ENCODE results near the gene RASGRP3.

RASGRP3 gene

GRCh38 chr2:33599943-33600192 is 123.4 kb downstream of the RASGRP3 start:
- Histone ChIP-seq H3K14ac (ENCODE audit: low read length in 2 of 2) (no peak overlapping the region), H3K4me1 (ENCODE audit: control insufficient read depth, insufficient read depth, low read depth, low read length) (peaks cover 1% of the 10 kb centered on the region), H3K4me2 (ENCODE audit: low read length, poor library complexity, severe bottlenecking) (peak overlapping the region; percentile 83), H2BK15ac (ENCODE audit: low read depth, poor library complexity, severe bottlenecking) (no peak overlapping the region), H2BK12ac (ENCODE audit: low read length in 2 of 2) (no peak overlapping the region), H3K4ac (ENCODE audit: low read depth in 1 of 2, low read length in 2 of 2) (no peak overlapping the region), H3K4me3 (ENCODE audit: insufficient read depth in 1 of 2, low read depth in 1 of 2, low read length in 2 of 2) (peak overlapping the region in 1 of 2 experiments; percentile 89), H2AK5ac (ENCODE audit: low read length, severe bottlenecking) (no peak overlapping the region), H4K8ac (ENCODE audit: low read length) (no peak overlapping the region), H3K27ac (ENCODE audit: low read length, poor library complexity, severe bottlenecking) (peak overlapping the region; percentile 90), H3K9me3 (ENCODE audit: control insufficient read depth, low read length) (no peaks in the 10 kb centered on the region), H4K91ac (ENCODE audit: low read length) (no peak overlapping the region), H3K9ac (ENCODE audit: low read length) (peak overlapping the region; percentile 88), H3K23ac (ENCODE audit: low read length in 2 of 2) (no peak overlapping the region), H3K36me3 (ENCODE audit: control insufficient read depth in 1 of 2, insufficient read depth in 2 of 2, low read depth in 1 of 2, low read length in 2 of 2) (peaks cover 0 to 5% of the 10 kb centered on the region in 2 experiments), H2BK5ac (ENCODE audit: low read depth, low read length, poor library complexity, severe bottlenecking) (no peak overlapping the region), H3K79me1 (replicated peaks; ENCODE audit: low read length, poor library complexity, severe bottlenecking) (no peaks in the 10 kb centered on the region), H2AFZ (ENCODE audit: low read depth, low read length) (no peak overlapping the region), H3K27me3 (ENCODE audit: control insufficient read depth in 1 of 2, insufficient read depth in 1 of 2, low read length in 2 of 2) (no peaks in the 10 kb centered on the region), H2BK120ac (ENCODE audit: low read depth, low read length) (no peak overlapping the region), H3K18ac (ENCODE audit: low read depth in 1 of 2, low read length in 2 of 2) (no peak overlapping the region)
- no peak for DNase-seq
- WGBS = 47% methylated on average over 3 of the region's 3 CpGs

DNA sequence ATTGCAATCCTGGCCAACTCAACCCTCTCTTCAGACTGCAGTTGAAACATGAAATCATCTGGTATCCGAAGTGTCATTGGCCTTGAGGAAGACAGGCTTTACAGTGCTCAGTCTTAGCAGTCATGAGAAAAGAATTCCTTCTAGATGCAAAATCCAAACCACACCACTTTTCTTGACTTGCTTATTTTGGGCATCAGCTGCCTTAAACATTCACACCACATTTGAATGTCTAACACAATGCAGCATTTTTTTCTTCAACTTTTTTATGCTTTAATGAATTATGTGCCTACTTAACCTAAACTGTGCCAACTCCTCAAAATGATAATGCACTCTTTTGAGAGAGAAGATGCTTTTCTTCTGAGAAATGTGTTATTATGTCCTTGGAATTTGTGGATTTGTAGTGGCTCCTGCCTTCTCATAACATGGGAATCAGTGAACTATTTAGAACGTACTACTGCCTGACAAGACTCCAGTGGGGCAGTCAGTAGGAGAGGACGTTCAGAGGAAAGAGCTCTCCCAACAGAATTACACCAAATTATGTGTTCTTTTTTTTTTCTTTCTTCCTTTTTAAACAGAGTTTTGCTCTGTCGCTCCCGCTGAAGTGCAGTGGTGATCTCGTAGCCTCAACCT is 125.9 kb downstream of the RASGRP3 start:
- 78% methylated on average over 6 of the region's 6 CpGs for WGBS
- Histone ChIP-seq H3K9ac (ENCODE audit: low read length) (no peak overlapping the region), H2BK15ac (ENCODE audit: low read depth, poor library complexity, severe bottlenecking) (no peak overlapping the region), H3K27me3 (ENCODE audit: control insufficient read depth in 1 of 2, insufficient read depth in 1 of 2, low read length in 2 of 2) (no peaks in the 10 kb centered on the region), H3K23ac (ENCODE audit: low read length in 2 of 2) (no peak overlapping the region), H3K18ac (ENCODE audit: low read depth in 1 of 2, low read length in 2 of 2) (no peak overlapping the region), H3K14ac (ENCODE audit: low read length in 2 of 2) (no peak overlapping the region), H3K9me3 (ENCODE audit: control insufficient read depth, low read length) (no peaks in the 10 kb centered on the region), H3K4ac (ENCODE audit: low read depth in 1 of 2, low read length in 2 of 2) (peak overlapping the region in 1 of 2 experiments; percentile 26), H3K4me1 (ENCODE audit: control insufficient read depth, insufficient read depth, low read depth, low read length) (peaks cover 3% of the 10 kb centered on the region), H3K36me3 (ENCODE audit: control insufficient read depth in 1 of 2, insufficient read depth in 2 of 2, low read depth in 1 of 2, low read length in 2 of 2) (no peaks in the 10 kb centered on the region), H2BK120ac (ENCODE audit: low read depth, low read length) (no peak overlapping the region), H3K4me2 (ENCODE audit: low read length, poor library complexity, severe bottlenecking) (no peak overlapping the region), H2AK5ac (ENCODE audit: low read length, severe bottlenecking) (no peak overlapping the region), H4K8ac (ENCODE audit: low read length) (no peak overlapping the region), H3K27ac (ENCODE audit: low read length, poor library complexity, severe bottlenecking) (no peak overlapping the region), H2BK5ac (ENCODE audit: low read depth, low read length, poor library complexity, severe bottlenecking) (no peak overlapping the region), H2BK12ac (ENCODE audit: low read length in 2 of 2) (peak overlapping the region in 1 of 2 experiments; percentile 71), H2AFZ (ENCODE audit: low read depth, low read length) (peak overlapping the region; percentile 76), H3K4me3 (ENCODE audit: insufficient read depth in 1 of 2, low read depth in 1 of 2, low read length in 2 of 2) (no peak overlapping the region), H3K79me1 (replicated peaks; ENCODE audit: low read length, poor library complexity, severe bottlenecking) (no peaks in the 10 kb centered on the region), H4K91ac (ENCODE audit: low read length) (no peak overlapping the region)
- peak; percentile 49 for DNase-seq

- H4K8ac ChIP-seq (ENCODE audit: low read length) = no peak overlapping the region
- H3K4me3 ChIP-seq (ENCODE audit: insufficient read depth in 1 of 2, low read depth in 1 of 2, low read length in 2 of 2) = no peak overlapping the region
- H3K14ac ChIP-seq (ENCODE audit: low read length in 2 of 2) = no peak overlapping the region
- no peak overlapping the region for H2BK120ac ChIP-seq (ENCODE audit: low read depth, low read length)
- no peak overlapping the region for H2BK5ac ChIP-seq (ENCODE audit: low read depth, low read length, poor library complexity, severe bottlenecking)
- no peak overlapping the region for H3K9ac ChIP-seq (ENCODE audit: low read length)
- H3K27me3 ChIP-seq (ENCODE audit: control insufficient read depth in 1 of 2, insufficient read depth in 1 of 2, low read length in 2 of 2) = no peaks in the 10 kb centered on the region
- H3K23ac ChIP-seq (ENCODE audit: low read length in 2 of 2) = no peak overlapping the region
- H2BK15ac ChIP-seq (ENCODE audit: low read depth, poor library complexity, severe bottlenecking) = no peak overlapping the region
- H4K91ac ChIP-seq (ENCODE audit: low read length) = no peak overlapping the region
- no peaks in the 10 kb centered on the region for H3K36me3 ChIP-seq (ENCODE audit: control insufficient read depth in 1 of 2, insufficient read depth in 2 of 2, low read depth in 1 of 2, low read length in 2 of 2)
- no peak overlapping the region for H2BK12ac ChIP-seq (ENCODE audit: low read length in 2 of 2)
- no peak overlapping the region for H3K4ac ChIP-seq (ENCODE audit: low read depth in 1 of 2, low read length in 2 of 2)
- H3K18ac ChIP-seq (ENCODE audit: low read depth in 1 of 2, low read length in 2 of 2) = no peak overlapping the region
- H3K4me2 ChIP-seq (ENCODE audit: low read length, poor library complexity, severe bottlenecking) = no peak overlapping the region
- 77% methylated on average over 3 of the region's 3 CpGs for WGBS
- H2AFZ ChIP-seq (ENCODE audit: low read depth, low read length) = no peak overlapping the region
- H2AK5ac ChIP-seq (ENCODE audit: low read length, severe bottlenecking) = no peak overlapping the region
- no peaks in the 10 kb centered on the region for H3K79me1 ChIP-seq (replicated peaks; ENCODE audit: low read length, poor library complexity, severe bottlenecking)
- no peak for DNase-seq
- no peaks in the 10 kb centered on the region for H3K9me3 ChIP-seq (ENCODE audit: control insufficient read depth, low read length)
- H3K4me1 ChIP-seq (ENCODE audit: control insufficient read depth, insufficient read depth, low read depth, low read length) = peaks cover 3% of the 10 kb centered on the region
- no peak overlapping the region for H3K27ac ChIP-seq (ENCODE audit: low read length, poor library complexity, severe bottlenecking)
Measured at GRCh38 chr2:33603416-33603815, 127.0 kb downstream of the RASGRP3 start.

DNA sequence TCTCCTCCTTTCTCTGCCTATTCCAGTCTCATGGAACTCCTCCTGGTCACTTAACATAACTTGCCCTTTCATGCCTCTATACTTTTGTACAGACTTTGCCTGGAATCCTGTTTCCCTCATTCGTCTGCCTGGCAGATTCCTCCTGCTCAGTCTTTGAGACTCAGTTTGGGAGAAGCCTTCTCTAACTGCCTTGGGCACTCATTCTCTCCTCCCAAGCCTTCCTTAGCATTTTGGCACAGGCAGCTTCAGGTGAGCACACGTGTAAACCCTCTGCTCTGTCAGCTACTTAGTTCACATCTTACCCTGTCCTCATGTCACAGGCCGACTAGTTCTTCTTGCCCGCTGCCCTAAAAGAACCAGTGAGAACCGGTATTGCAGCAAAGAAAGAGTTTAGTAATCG is 128.6 kb downstream of the RASGRP3 start:
- 87% methylated on average over 6 of the region's 6 CpGs for WGBS
- no peak overlapping the region for H2BK120ac ChIP-seq (ENCODE audit: low read depth, low read length)
- H4K91ac ChIP-seq (ENCODE audit: low read length) = no peak overlapping the region
- DNase-seq = no peak
- no peak overlapping the region for H2AFZ ChIP-seq (ENCODE audit: low read depth, low read length)
- no peak overlapping the region for H3K4me3 ChIP-seq (ENCODE audit: insufficient read depth in 1 of 2, low read depth in 1 of 2, low read length in 2 of 2)
- H2BK15ac ChIP-seq (ENCODE audit: low read depth, poor library complexity, severe bottlenecking) = no peak overlapping the region
- no peak overlapping the region for H2BK5ac ChIP-seq (ENCODE audit: low read depth, low read length, poor library complexity, severe bottlenecking)
- no peak overlapping the region for H3K14ac ChIP-seq (ENCODE audit: low read length in 2 of 2)
- H3K9ac ChIP-seq (ENCODE audit: low read length) = no peak overlapping the region
- no peak overlapping the region for H3K4ac ChIP-seq (ENCODE audit: low read depth in 1 of 2, low read length in 2 of 2)
- no peak overlapping the region for H3K4me2 ChIP-seq (ENCODE audit: low read length, poor library complexity, severe bottlenecking)
- H3K9me3 ChIP-seq (ENCODE audit: control insufficient read depth, low read length) = no peaks in the 10 kb centered on the region
- H3K36me3 ChIP-seq (ENCODE audit: control insufficient read depth in 1 of 2, insufficient read depth in 2 of 2, low read depth in 1 of 2, low read length in 2 of 2) = no peaks in the 10 kb centered on the region
- peak overlapping the region; percentile 67 for H3K27ac ChIP-seq (ENCODE audit: low read length, poor library complexity, severe bottlenecking)
- peaks cover 3% of the 10 kb centered on the region for H3K4me1 ChIP-seq (ENCODE audit: control insufficient read depth, insufficient read depth, low read depth, low read length)
- no peak overlapping the region for H2BK12ac ChIP-seq (ENCODE audit: low read length in 2 of 2)
- no peak overlapping the region for H3K23ac ChIP-seq (ENCODE audit: low read length in 2 of 2)
- no peaks in the 10 kb centered on the region for H3K27me3 ChIP-seq (ENCODE audit: control insufficient read depth in 1 of 2, insufficient read depth in 1 of 2, low read length in 2 of 2)
- H3K79me1 ChIP-seq (replicated peaks; ENCODE audit: low read length, poor library complexity, severe bottlenecking) = no peaks in the 10 kb centered on the region
- no peak overlapping the region for H4K8ac ChIP-seq (ENCODE audit: low read length)
- peak overlapping the region; percentile 73 for H2AK5ac ChIP-seq (ENCODE audit: low read length, severe bottlenecking)
- H3K18ac ChIP-seq (ENCODE audit: low read depth in 1 of 2, low read length in 2 of 2) = no peak overlapping the region
